DOHH2 (cell line): ENCODE results near the gene P4HTM.

Source experiments
- CTCF ChIP-seq: fragments of 200-600 bp; sonication (generic); IDR thresholded peaks from one replicate; pipeline ENCODE4 v1.5.1; 2014; ENCODE audit warnings: antibody characterized with exemption, mild to moderate bottlenecking, low read depth, low read length; ENCODE audit not compliant: poor library complexity, severe bottlenecking
- EZH2phosphoT487 ChIP-seq: fragments of 200-600 bp; sonication (generic); IDR thresholded peaks from 2 replicates; pipeline ENCODE4 v1.6.1; 2017; ENCODE audit warnings: borderline replicate concordance, mild to moderate bottlenecking, antibody characterized with exemption, low read length, moderate library complexity, mixed read lengths

- no peak for TF ChIP-seq CTCF
- TF ChIP-seq EZH2phosphoT487: no peak
Measured at GRCh38 chr3:48951764-48952163, 38.3 kb upstream of the P4HTM start.
